Measurements from ENCODE around the gene PLPPR1.

Gene PLPPR1

GRCh38 chr9:101333926-101334702 lies 305.6 kb downstream of the PLPPR1 start:
- Histone ChIP-seq H3K4me3 (ENCODE audit: low read length) (no peak overlapping the region), H3K36me3 (ENCODE audit: insufficient read depth, low read length) (no peaks in the 10 kb centered on the region), H3K9me3 (ENCODE audit: low read length) (no peaks in the 10 kb centered on the region), H3K4me1 (ENCODE audit: insufficient read depth, low read length) (no peaks in the 10 kb centered on the region), H2AFZ (ENCODE audit: low read depth, low read length) (no peak overlapping the region), H3K27me3 (ENCODE audit: insufficient read depth, low read length) (peaks cover 5% of the 10 kb centered on the region)

- Histone ChIP-seq H3K9me3 (ENCODE audit: low read length) (no peaks in the 10 kb centered on the region), H2AFZ (ENCODE audit: low read depth, low read length) (no peak overlapping the region), H3K36me3 (ENCODE audit: insufficient read depth, low read length) (no peaks in the 10 kb centered on the region), H3K4me1 (ENCODE audit: insufficient read depth, low read length) (no peaks in the 10 kb centered on the region), H3K4me3 (ENCODE audit: low read length) (no peak overlapping the region), H3K27me3 (ENCODE audit: insufficient read depth, low read length) (no peaks in the 10 kb centered on the region)
These were observed 307.6 kb downstream of the PLPPR1 start for GRCh38 chr9:101336091-101336490.

- no peaks in the 10 kb centered on the region for H3K4me1 ChIP-seq (ENCODE audit: insufficient read depth, low read length)
- no peaks in the 10 kb centered on the region for H3K9me3 ChIP-seq (ENCODE audit: low read length)
- no peak overlapping the region for H2AFZ ChIP-seq (ENCODE audit: low read depth, low read length)
- no peaks in the 10 kb centered on the region for H3K36me3 ChIP-seq (ENCODE audit: insufficient read depth, low read length)
- no peaks in the 10 kb centered on the region for H3K27me3 ChIP-seq (ENCODE audit: insufficient read depth, low read length)
- H3K4me3 ChIP-seq (ENCODE audit: low read length) = no peak overlapping the region
These were observed 308.7 kb downstream of the PLPPR1 start for GRCh38 chr9:101337237-101337636.

- H3K4me1 ChIP-seq (ENCODE audit: insufficient read depth, low read length) = no peaks in the 10 kb centered on the region
- H3K4me3 ChIP-seq (ENCODE audit: low read length) = no peak overlapping the region
- H3K27me3 ChIP-seq (ENCODE audit: insufficient read depth, low read length) = no peaks in the 10 kb centered on the region
- no peak overlapping the region for H2AFZ ChIP-seq (ENCODE audit: low read depth, low read length)
- H3K9me3 ChIP-seq (ENCODE audit: low read length) = no peaks in the 10 kb centered on the region
- no peaks in the 10 kb centered on the region for H3K36me3 ChIP-seq (ENCODE audit: insufficient read depth, low read length)
These were observed 313.4 kb downstream of the PLPPR1 start for GRCh38 chr9:101341958-101342357.

GRCh38 chr9:101342595-101342994 lies 314.1 kb downstream of the PLPPR1 start:
- no peak overlapping the region for H2AFZ ChIP-seq (ENCODE audit: low read depth, low read length)

GRCh38 chr9:101350285-101350684 lies 321.8 kb downstream of the PLPPR1 start:
- Histone ChIP-seq H3K36me3 (ENCODE audit: insufficient read depth, low read length) (no peaks in the 10 kb centered on the region), H3K9me3 (ENCODE audit: low read length) (no peaks in the 10 kb centered on the region), H2AFZ (ENCODE audit: low read depth, low read length) (no peak overlapping the region), H3K27me3 (ENCODE audit: insufficient read depth, low read length) (peaks cover 2% of the 10 kb centered on the region), H3K4me3 (ENCODE audit: low read length) (no peak overlapping the region), H3K4me1 (ENCODE audit: insufficient read depth, low read length) (no peaks in the 10 kb centered on the region)

More at GRCh38 chr9:101342595-101342994, 314.1 kb downstream of the PLPPR1 start:
- no peaks in the 10 kb centered on the region for H3K9me3 ChIP-seq (ENCODE audit: low read length)
- H3K27me3 ChIP-seq (ENCODE audit: insufficient read depth, low read length) = no peaks in the 10 kb centered on the region
- H3K4me1 ChIP-seq (ENCODE audit: insufficient read depth, low read length) = no peaks in the 10 kb centered on the region
- H3K4me3 ChIP-seq (ENCODE audit: low read length) = no peak overlapping the region
- H3K36me3 ChIP-seq (ENCODE audit: insufficient read depth, low read length) = no peaks in the 10 kb centered on the region

- Histone ChIP-seq H3K4me3 (ENCODE audit: low read length) (no peak overlapping the region), H3K9me3 (ENCODE audit: low read length) (no peaks in the 10 kb centered on the region), H3K36me3 (ENCODE audit: insufficient read depth, low read length) (no peaks in the 10 kb centered on the region), H2AFZ (ENCODE audit: low read depth, low read length) (no peak overlapping the region), H3K4me1 (ENCODE audit: insufficient read depth, low read length) (no peaks in the 10 kb centered on the region), H3K27me3 (ENCODE audit: insufficient read depth, low read length) (peaks cover 2% of the 10 kb centered on the region)
These were observed 324.5 kb downstream of the PLPPR1 start for GRCh38 chr9:101352892-101353463.

- H2AFZ ChIP-seq (ENCODE audit: low read depth, low read length) = no peak overlapping the region
- H3K4me3 ChIP-seq (ENCODE audit: low read length) = no peak overlapping the region
- peaks cover 2% of the 10 kb centered on the region for H3K27me3 ChIP-seq (ENCODE audit: insufficient read depth, low read length)
- no peaks in the 10 kb centered on the region for H3K9me3 ChIP-seq (ENCODE audit: low read length)
- no peaks in the 10 kb centered on the region for H3K4me1 ChIP-seq (ENCODE audit: insufficient read depth, low read length)
- no peaks in the 10 kb centered on the region for H3K36me3 ChIP-seq (ENCODE audit: insufficient read depth, low read length)
These were observed 325.2 kb downstream of the PLPPR1 start for GRCh38 chr9:101353683-101354082.

GRCh38 chr9:101354143-101354764 lies 325.7 kb downstream of the PLPPR1 start:
- no peaks in the 10 kb centered on the region for H3K9me3 ChIP-seq (ENCODE audit: low read length)
- H3K27me3 ChIP-seq (ENCODE audit: insufficient read depth, low read length) = peaks cover 2% of the 10 kb centered on the region
- no peak overlapping the region for H2AFZ ChIP-seq (ENCODE audit: low read depth, low read length)
- H3K36me3 ChIP-seq (ENCODE audit: insufficient read depth, low read length) = no peaks in the 10 kb centered on the region
- H3K4me3 ChIP-seq (ENCODE audit: low read length) = no peak overlapping the region
- H3K4me1 ChIP-seq (ENCODE audit: insufficient read depth, low read length) = no peaks in the 10 kb centered on the region

- H3K9me3 ChIP-seq (ENCODE audit: low read length) = no peaks in the 10 kb centered on the region
- H3K4me3 ChIP-seq (ENCODE audit: low read length) = no peak overlapping the region
- peaks cover 2% of the 10 kb centered on the region for H3K27me3 ChIP-seq (ENCODE audit: insufficient read depth, low read length)
- no peaks in the 10 kb centered on the region for H3K4me1 ChIP-seq (ENCODE audit: insufficient read depth, low read length)
- no peaks in the 10 kb centered on the region for H3K36me3 ChIP-seq (ENCODE audit: insufficient read depth, low read length)
- H2AFZ ChIP-seq (ENCODE audit: low read depth, low read length) = no peak overlapping the region
These were observed 326.5 kb downstream of the PLPPR1 start for GRCh38 chr9:101354765-101355708.

- H3K4me1 ChIP-seq (ENCODE audit: insufficient read depth, low read length) = no peaks in the 10 kb centered on the region
- H2AFZ ChIP-seq (ENCODE audit: low read depth, low read length) = no peak overlapping the region
- no peak overlapping the region for H3K4me3 ChIP-seq (ENCODE audit: low read length)
These were observed 328.1 kb downstream of the PLPPR1 start for GRCh38 chr9:101356619-101357018.

GRCh38 chr9:101359679-101360078 lies 331.2 kb downstream of the PLPPR1 start:
- Histone ChIP-seq H3K36me3 (ENCODE audit: insufficient read depth, low read length) (no peaks in the 10 kb centered on the region), H2AFZ (ENCODE audit: low read depth, low read length) (no peak overlapping the region), H3K9me3 (ENCODE audit: low read length) (no peaks in the 10 kb centered on the region), H3K27me3 (ENCODE audit: insufficient read depth, low read length) (no peaks in the 10 kb centered on the region), H3K4me3 (ENCODE audit: low read length) (no peak overlapping the region), H3K4me1 (ENCODE audit: insufficient read depth, low read length) (no peaks in the 10 kb centered on the region)

More at GRCh38 chr9:101356619-101357018, 328.1 kb downstream of the PLPPR1 start:
- Histone ChIP-seq H3K27me3 (ENCODE audit: insufficient read depth, low read length) (peaks cover 2% of the 10 kb centered on the region), H3K36me3 (ENCODE audit: insufficient read depth, low read length) (no peaks in the 10 kb centered on the region), H3K9me3 (ENCODE audit: low read length) (no peaks in the 10 kb centered on the region)
